A204.1 (cell line): Measurements from ENCODE around the gene BMP2.

ENCODE experiments used
- FAIRE-seq: peaks from 2 replicates; lab custom pipeline; 2012; peaks lifted over from hg19 to GRCh38; lab: Jason Lieb, UNC

BMP2 gene

DNA sequence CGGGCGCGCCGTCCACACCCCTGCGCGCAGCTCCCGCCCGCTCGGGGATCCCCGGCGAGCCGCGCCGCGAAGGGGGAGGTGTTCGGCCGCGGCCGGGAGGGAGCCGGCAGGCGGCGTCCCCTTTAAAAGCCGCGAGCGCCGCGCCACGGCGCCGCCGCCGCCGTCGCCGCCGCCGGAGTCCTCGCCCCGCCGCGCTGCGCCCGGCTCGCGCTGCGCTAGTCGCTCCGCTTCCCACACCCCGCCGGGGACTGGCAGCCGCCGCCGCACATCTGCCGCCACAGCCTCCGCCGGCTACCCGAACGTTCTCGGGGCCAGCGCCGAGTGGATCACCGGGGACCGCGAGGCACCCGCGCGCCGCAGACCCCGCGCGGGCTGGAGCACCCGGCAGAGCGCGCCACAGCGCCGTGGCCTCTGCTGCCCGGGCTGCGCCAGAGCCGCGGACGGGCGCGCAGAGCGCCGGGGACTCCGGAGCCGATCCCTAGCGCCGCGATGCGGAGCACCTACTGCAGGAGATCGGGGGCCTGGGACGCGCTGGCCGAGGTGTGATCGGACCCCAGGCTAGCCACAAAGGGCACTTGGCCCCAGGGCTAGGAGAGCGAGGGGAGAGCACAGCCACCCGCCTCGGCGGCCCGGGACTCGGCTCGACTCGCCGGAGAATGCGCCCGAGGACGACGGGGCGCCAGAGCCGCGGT lies at the start of gene BMP2:
TSS of gene BMP2 (plus strand) at position 151 of the 692 bp plus-strand sequence. CDS start 2,441 bp downstream, outside the sequence.
- no peak for FAIRE-seq

DNA sequence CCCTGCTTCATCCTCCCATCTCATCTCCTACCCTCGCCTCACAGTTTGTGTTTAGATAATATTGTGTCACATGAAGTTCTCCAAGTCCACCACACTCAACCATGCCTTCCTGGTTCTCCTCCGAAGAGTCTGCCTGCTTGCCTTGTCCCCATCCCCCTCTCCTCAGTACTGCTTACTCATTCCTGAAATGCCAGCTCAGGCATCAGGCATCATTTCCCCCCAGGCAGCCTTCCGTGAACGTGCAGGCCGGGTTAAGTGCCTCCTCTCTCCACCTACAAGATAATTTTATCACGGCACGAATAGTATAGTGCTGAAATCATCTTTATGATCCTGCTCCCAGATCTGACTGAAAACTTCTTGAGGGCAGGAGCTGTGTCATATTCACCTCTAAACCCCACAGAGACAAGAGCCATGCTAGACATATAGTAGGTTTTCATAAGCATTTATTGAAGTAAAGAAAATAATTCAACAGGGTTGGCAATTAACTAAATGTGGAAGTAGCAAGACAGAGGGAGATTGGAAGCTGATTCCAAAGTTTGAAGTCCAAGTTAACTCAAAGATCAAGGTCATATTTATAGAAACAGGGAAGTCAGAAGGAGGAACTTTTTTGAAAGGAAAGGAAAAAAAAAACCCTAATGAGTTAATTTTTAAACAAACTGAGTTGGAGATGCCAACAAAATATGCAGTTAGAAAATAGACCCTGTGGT lies 48.7 kb upstream of the BMP2 start:
- FAIRE-seq: no peak

DNA sequence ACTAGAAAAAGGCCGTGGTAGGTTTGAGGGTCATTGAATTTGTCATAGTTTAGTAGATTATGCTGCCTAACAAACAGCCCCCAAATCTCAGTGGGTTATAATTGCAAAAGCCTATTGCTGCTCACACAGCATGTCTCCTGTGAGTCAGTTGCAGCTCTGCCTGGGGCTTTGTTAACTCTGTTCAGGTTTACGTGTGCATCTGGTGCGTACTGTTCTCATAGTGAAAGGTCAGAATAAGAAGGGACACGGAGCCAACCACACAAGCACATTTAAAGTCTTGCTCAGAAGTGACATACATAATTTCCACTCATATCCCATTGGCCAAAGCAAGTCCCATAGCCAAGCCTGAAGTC lies 48.1 kb upstream of the BMP2 start:
- FAIRE-seq: no peak

DNA sequence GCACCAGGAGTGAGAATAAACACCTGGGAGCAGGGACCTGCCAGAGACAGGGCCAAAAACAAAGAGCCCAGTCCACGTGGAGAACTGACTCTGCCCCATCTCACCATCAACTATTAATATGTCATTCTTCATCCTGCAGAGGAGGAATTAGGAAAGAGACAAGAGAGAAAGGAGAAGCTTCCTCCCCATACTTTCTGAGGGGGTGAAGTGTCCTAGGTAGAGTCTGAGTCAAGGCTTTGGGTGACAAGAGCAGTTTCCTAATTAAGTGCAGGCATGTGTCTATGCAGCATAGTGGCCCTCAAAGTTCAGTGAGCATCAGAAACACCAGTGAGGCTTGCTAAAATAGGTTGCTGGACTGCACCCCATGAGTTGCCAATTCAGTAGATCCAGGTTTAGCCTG lies 40.7 kb upstream of the BMP2 start:
- FAIRE-seq: no peak

DNA sequence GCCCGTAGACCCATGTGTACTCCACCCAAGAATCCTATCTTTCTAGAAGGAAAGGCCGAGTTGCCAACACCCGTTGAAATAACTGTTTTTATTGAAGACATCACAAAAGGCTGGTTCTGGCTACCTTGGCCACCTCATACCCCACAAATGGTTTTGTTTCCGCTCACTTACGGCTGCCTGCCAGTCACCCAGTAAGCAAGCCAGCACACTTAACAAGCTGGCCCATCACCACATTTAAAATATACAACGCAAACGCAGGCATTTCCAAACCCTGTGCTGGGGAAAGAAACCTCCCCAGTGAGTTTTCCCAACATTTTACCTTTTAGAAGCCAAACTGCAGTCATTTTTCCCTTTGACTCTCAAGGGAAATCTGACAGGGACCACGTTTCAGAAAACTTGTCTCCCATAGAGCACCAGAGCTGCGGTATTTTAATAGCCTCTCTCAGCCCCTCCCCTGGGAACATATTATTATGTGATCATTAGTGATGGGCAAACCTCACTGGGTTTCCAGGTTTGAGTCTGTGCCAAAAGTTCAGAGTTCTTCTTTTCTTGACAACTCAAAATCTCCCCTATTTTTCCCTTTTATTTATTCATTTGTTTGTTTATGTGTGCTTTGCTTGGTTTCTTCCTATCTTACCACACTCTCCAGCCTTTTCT lies 36.7 kb upstream of the BMP2 start:
- FAIRE-seq: no peak

DNA sequence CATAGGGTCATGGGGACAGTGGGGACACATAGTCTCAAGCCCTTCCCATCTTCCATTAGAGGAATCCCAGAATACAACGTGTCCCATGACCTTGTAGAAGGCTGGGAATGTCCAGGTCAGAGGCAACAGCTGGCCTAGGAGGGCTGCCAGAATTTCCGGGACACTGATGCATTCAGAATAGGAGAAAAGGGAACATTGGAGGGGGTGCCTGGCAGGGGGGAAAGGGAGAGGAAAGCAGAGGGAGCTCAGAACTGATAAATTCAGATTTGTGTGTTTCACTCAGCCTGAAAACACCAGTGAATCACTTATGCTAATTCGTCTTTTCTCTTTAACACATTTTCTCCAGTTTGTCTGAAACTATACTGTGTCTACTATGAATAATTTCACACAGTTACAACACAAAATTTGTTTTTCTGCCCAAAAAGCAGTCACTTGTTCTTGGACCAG lies 35.5 kb upstream of the BMP2 start:
- FAIRE-seq: no peak

DNA sequence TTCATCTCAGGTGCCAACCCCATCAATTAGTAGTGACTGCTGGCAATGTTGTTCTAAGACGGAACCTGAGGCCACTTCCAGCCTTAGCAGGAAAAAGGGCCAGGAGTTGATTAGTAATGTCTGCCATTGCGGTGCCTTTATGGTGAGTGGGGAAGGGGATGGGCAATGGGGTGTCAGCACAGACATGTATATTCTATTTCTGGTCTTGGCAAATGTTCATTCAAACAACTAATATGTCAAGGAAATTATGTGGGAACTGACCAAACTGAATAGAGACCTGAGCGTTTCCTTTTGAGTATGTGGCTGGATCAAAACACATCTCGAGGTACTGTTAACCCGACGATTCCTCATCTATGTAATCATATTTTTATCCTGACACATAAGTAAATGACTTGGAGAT lies 34.6 kb upstream of the BMP2 start:
- no peak for FAIRE-seq

DNA sequence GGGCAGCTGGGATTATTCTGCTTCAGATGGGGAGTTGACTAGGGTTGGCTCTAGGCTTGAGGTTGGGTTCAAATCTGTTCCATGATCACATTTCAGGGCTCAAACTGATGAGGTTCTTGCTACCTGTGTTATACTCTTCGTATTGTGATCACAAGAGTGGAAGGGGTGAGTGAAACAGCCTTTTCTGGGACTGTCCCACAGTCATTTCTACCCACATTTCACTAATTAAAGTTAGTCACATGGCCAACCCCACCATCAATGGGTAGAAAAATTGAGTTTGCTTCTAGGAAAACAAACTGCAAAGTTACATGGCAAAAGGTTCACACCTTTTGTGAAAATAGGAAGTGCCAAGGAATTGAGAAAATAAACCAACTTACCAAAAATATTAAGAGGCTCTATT lies 33.5 kb upstream of the BMP2 start:
- no peak for FAIRE-seq

DNA sequence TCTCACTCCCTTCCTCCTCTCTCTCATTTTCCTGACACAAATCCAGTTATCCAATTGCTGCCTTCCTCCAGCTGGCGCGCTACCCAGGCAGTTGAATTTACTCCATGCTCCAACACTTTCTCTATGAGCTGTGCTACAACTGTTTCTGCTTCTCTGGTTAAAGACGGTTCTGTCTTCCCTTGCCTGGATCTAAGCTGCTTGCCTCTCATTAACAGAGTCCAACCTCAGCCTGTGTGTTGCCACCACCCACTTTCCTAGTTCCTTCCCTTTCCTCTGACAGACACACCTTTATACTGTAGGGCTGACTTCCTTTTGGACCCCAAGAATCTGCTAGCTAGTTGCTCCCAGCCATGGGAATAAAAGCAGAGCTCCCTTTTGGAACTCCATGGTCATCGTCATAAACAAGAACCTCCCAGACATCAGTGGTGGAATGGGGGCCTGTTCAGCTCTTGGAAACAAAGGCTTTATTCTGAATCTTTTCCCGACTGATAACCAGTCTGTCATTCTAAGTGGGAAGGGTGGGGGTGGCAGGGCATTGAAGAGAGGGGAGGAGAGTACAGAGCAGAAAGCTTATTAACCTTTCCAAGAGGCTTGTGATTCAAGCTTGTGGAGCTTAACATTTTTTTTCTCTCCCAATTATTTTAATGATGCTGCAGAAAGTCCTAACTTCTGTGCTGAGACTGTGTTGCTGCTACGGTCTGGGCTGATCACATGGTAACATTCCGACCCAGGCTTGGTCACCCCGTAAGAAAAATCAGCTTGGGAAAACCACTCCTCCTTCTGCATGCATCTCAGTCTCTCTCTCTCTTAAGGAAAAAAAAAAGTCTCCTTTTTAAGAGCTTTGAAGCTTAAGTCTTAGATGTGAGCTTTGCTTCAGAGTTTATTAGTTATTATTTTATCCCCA lies 31.3 kb upstream of the BMP2 start:
- FAIRE-seq: no peak

DNA sequence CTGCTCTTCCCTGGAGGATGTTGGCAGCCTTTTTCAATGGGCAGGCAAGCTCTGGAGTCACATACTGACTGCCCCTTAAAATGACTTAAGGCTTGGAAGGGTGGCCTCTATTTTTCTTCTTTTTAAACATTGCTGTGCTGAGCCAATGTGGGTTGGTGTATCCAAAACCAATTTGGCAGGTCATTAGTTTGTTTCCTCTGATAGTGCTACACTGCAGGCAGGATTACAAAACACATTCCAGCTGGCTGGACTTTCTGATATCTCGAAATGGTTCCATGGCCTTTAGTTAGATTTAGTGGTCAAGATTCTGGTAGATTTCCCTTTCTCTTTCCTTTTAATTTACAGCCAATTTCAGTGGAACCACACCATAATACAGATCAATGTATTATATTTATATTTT lies 28.1 kb upstream of the BMP2 start:
- FAIRE-seq: no peak

DNA sequence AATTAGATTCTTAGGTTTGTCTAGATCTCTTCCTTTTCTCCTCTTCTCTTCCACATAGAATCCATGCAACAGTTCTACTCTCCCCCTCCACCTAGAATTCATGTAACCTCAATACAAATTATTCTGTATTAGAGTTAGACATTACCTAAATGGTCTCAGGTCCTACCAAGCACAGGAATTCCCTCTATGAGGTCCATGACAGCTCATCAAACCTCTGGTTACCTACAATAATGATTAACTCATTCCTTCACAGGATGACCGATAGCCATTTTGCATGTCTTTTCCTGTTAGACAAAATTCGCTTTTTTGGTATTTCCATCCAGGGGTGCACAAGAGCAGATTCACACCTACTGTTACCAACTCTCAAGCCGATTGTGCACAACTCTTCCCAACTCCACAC lies 27.4 kb upstream of the BMP2 start:
- FAIRE-seq: no peak

DNA sequence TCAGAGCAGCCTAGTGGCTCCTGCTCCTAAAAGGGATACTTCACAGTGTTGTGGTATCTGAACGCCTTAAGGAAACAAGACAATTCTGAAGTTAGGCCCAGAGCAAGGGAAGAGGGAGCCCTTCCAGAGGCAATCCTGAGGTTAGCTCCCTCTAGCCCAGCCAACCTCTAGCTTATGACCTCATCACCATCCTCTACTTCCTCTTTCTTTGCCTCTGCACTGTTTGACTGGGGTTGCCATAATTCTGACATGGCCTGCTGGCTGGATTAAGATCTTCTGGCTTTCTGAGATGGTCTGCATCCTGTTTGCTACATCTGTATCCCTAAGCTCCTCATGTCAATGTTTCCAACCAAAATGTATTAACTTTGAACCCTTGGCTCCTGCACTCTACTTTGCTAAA lies 23.3 kb upstream of the BMP2 start:
- FAIRE-seq: no peak

DNA sequence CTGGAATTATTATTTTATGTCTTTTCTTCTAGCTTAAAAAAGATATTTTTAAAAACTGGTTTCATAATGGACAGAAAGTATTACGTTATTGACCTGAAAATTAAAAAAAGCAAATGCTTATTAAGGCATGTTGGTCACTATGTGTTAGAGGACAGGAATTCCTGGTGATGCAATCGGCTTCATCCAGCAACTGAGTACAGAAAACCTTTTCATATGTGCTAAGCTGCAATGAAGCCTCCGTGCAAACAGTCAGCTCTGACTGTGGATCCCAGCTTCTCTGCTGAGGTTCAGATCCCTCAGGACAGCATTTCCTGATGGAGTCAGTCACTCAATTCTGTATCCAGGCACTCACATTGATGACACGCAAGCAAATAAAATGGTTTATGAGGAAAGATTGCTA lies 22.7 kb upstream of the BMP2 start:
- FAIRE-seq: no peak

DNA sequence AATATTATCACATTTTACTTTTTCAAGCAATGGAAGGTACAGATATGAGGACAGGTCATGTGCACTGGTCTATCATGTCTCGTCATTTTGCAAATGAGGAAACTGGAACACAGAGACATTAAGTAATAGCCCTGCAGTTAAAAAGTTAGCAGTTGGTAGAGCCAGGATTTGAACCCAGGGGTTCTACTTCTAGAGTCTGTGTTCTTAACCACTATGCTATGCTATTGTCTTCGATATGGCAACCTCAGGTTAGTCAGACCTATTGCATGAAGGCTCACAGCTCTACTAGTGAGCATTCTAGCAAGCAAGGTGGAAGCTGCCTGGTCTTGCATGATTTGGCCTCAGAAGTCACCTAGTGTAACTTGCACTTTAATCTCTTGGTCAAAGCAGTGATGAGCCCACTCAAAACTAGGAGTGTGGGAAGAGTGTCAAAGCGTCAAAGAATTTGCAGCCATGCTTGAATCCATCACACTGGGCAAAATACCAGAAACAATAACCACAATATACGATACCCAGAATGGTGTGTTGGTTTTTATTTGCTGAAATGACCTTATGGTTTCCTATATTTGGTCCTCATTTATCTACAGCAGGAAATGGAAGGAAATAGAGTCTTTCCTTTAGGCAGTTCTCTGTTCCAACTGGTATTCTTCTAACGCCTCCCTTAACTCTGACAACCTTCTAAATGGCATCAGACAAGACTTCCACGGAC lies 20.4 kb upstream of the BMP2 start:
- FAIRE-seq: no peak

DNA sequence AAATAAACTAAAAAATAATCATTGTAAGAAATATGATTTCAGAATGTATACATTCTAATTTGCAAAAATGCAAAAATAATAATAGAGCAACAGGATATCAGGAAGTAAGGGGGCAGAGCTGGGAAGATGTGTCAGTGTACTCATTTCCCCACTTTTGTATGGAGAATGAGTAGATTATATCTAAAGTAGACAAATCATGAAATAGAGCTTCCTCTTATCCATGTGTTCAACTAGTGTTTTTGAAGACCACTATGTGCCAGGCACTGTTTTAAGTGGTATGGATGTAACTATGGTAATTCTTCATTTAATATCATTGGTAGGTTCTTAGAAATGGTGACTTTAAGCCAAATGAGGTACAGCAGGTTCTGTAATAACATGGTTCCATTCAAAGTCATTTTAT lies 17.0 kb upstream of the BMP2 start:
- no peak for FAIRE-seq

DNA sequence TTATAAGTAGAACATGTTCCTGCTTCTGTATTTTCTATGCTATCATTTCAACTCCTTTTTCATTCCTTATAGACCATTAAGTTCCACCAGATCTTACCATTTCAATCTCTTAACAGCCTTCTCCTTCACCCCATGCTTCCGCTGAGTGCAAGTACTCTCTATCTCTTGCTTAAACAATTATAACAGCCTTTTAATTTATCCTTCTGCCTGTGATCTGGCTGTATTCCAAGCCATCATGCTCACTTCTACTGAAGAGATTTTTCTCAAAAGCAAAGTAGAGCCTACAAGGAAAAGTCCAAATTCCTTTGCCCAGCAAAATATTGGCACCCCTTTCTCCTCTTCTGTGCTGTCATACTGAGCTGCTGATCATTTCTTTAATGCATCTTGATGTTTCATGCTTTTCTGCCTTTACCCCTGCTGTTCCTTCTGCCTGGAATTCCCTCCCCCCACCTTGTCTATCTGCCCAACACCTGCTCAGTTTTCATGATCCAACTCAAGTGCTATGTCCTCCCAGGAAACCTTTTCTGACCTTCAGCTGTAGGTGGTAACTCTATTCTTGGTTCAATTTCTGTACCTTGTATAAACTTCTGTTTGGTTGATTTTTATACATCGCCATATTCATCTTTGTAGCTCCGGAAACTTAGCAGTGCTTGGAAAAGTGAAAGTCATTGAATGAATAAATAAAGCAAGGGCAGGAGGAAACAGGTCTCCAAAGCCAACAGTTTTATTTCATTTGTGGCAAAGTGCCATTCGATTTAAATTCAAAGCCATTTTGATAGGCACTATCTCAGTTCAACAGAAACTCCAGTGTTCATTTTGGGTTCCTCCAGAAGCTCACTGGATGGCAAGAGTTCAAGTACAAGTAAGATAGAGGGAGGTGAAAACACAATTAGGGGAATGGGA lies 10.5 kb upstream of the BMP2 start:
- no peak for FAIRE-seq

DNA sequence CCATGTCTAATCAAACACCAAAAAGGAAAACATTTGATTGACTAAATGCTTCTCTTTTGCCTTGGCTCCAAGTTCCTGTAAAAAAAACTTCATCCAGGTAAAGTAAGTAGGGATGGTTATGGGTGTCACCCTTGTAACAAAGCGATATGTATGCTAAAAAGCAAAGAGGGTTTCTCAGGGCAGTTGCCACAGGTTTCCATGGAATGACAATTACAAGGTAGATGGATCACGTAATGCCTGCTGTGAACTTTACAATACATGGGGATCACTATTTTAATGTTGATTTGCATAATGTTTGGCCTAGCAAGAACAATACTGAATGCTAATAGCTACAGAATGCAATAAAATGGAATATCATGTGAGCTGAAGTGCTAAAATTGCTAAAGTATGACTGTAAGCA lies 2.9 kb upstream of the BMP2 start:
- no peak for FAIRE-seq

DNA sequence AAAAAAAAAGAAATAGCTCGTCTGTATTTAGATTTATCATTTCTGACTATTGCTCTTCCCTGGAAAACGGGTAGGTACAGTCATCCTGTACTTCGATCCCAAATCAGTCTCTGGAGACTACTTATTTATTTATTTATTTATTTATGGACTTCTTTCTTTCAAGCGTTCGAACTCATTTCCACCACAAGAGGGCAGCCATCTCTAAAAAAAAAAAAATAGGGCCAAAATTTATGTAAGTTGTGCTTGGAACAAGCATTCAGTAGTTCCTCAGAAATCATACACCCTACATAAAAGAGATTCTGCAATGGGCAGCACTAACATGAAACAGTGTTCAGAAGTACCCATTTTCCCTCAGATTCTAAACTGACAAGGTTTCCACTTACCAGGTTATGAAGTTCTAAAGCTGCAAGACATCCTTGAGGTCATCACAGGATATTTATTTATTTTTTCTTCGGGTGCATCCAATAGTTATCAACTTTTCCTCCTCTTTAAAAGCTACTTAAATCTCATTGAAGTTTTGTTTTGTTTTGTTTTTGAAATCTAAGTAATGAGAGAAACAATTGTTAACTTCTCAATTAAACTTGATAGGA lies 1.9 kb upstream of the BMP2 start:
- peak; percentile 83 for FAIRE-seq

DNA sequence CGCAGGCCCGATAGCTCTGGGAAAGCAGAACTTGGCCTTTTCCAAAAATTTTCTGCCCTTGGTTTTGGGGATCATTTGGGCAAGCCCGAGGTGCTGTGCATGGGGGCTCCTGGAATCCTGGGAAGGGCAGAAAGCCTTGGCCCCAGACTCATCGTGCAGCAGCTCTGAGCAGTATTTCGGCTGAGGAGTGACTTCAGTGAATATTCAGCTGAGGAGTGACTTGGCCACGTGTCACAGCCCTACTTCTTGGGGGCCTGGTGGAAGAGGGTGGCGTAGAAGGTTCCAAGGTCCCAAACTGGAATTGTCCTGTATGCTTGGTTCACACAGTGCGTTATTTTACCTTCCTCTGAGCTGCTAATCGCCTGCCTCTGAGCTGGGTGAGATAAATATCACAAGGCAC lies 1.1 kb upstream of the BMP2 start:
- FAIRE-seq: no peak

DNA sequence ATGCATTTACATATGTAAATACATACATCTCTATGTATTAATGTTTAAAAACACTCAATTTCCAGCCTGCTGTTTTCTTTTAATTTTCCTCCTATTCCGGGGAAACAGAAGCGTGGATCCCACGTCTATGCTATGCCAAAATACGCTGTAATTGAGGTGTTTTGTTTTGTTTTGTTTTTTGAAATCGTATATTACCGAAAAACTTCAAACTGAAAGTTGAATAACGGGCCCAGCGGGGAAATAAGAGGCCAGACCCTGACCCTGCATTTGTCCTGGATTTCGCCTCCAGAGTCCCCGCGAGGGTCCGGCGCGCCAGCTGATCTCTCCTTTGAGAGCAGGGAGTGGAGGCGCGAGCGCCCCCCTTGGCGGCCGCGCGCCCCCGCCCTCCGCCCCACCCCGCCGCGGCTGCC lies 355 bp upstream of the BMP2 start:
- FAIRE-seq: no peak
